Fibroblast of lung (primary cell): ENCODE measurements around the gene RETREG2. TPM values are rescaled to one million over a fixed set of nuclear protein-coding genes. Genes with fewer than 3 reads are reported as not detected.

Experiments used
- DNase-seq, 2 donors: peaks; one replicate each; pipeline versions ENCODE4 v3.0.0 to v3.0.0-alpha.2; 2010; ENCODE audit warnings: low read depth in 2 of 2
- H2AFZ ChIP-seq: 2 replicates; pipeline ENCODE4 v1.5.1; 2012; ENCODE audit warnings: low read length, control low read depth, inconsistent platforms
- H3K27ac ChIP-seq: 2 replicates; pipeline ENCODE4 v1.5.1; 2011; ENCODE audit warnings: low read length, control low read depth; ENCODE audit not compliant: insufficient read depth
- H3K27me3 ChIP-seq: 2 replicates; pipeline ENCODE4 v1.5.1; 2011; ENCODE audit warnings: mild to moderate bottlenecking, low read length; ENCODE audit not compliant: control insufficient read depth, insufficient read depth
- H3K36me3 ChIP-seq: 2 replicates; pipeline ENCODE4 v1.5.1; 2011; ENCODE audit warnings: low read length; ENCODE audit not compliant: control insufficient read depth, insufficient read depth
- H3K4me1 ChIP-seq: 2 replicates; pipeline ENCODE4 v1.5.1; 2011; ENCODE audit warnings: low read length; ENCODE audit not compliant: control insufficient read depth, insufficient read depth; ENCODE audit errors: extremely low read depth
- H3K4me2 ChIP-seq: 2 replicates; pipeline ENCODE4 v1.5.1; 2011; ENCODE audit warnings: low read length, control low read depth; ENCODE audit not compliant: insufficient read depth; ENCODE audit errors: extremely low read depth
- H3K4me3 ChIP-seq, 4 experiments: fragments of 200-600 bp in 1 of 4; sonication (generic) in 1 of 4; replicated peaks in 1 of 4; 2 replicates each; pipeline ENCODE4 v1.5.1; 2011 to 2016; ENCODE audit warnings: low read length in 4 of 4, low read depth in 3 of 4, mild to moderate bottlenecking in 3 of 4, control low read depth in 2 of 4, inconsistent platforms in 1 of 4, mixed read lengths in 1 of 4; ENCODE audit not compliant: insufficient read depth in 1 of 4; ENCODE audit errors: control extremely low read depth in 1 of 4
- H3K79me2 ChIP-seq: 2 replicates; pipeline ENCODE4 v1.5.1; 2012; ENCODE audit warnings: mild to moderate bottlenecking, low read length, inconsistent platforms; ENCODE audit not compliant: control insufficient read depth, insufficient read depth
- H3K9ac ChIP-seq: 2 replicates; pipeline ENCODE4 v1.5.1; 2011; ENCODE audit warnings: mild to moderate bottlenecking, low read length, control low read depth; ENCODE audit not compliant: insufficient read depth
- H3K9me3 ChIP-seq: 2 replicates; pipeline ENCODE4 v1.5.1; 2012; ENCODE audit warnings: low read depth, low read length; ENCODE audit not compliant: control insufficient read depth, insufficient read depth
- H4K20me1 ChIP-seq: 2 replicates; pipeline ENCODE4 v1.5.1; 2011; ENCODE audit warnings: low read length; ENCODE audit not compliant: control insufficient read depth, insufficient read depth; ENCODE audit errors: extremely low read depth
- CTCF ChIP-seq, 2 donors: IDR thresholded peaks in 1 of 2; conservative IDR thresholded peaks in 1 of 2; 1 replicate in 1 of 2; 2 replicates in 1 of 2; pipeline ENCODE4 v1.5.1; 2011 to 2012; ENCODE audit warnings: low read length in 2 of 2, control low read depth in 1 of 2, inconsistent platforms in 1 of 2, low read depth in 1 of 2, mild to moderate bottlenecking in 1 of 2
- EZH2 ChIP-seq: IDR thresholded peaks from 2 replicates; pipeline ENCODE4 v1.5.1; 2012; ENCODE audit warnings: low read length, control low read depth, mild to moderate bottlenecking; ENCODE audit errors: missing control alignments
- polyA plus RNA-seq, 2 donors: library from polyadenylated mRNA; depleted of rRNA in 1 of 2; stranded (reverse) in 1 of 2; unstranded in 1 of 2; fragments of >200 nt; gene quantifications; 2 replicates each; pipeline ENCODE4 v1.2.1, GENCODE V29; 2011 to 2012; ENCODE audit warnings: missing spikeins in 1 of 2
- total RNA-seq: library from RNA; depleted of rRNA; stranded (reverse); fragments of >200 nt; gene quantifications from 2 replicates; pipeline ENCODE4 v1.2.1, GENCODE V29; 2014

Gene RETREG2
- total and polyA plus RNA-seq, 2 donors (not counting 1 experiment from before 2014, with no cell fraction given) = 64.6 to 88.7 TPM

- TF ChIP-seq EZH2 (no peak), CTCF (conservative IDR thresholded peaks at IDR 0.05 in 1 of 2, IDR thresholded peaks at IDR 0.05 in 1 of 2; ENCODE audit: low read depth in 1 of 2, low read length in 2 of 2) (no peak)
- H2AFZ ChIP-seq = no peak within 1 kb of the TSS
- no peak within 1 kb of the TSS for H3K4me3 ChIP-seq
- no peak within 1 kb of the TSS for H3K9ac ChIP-seq
- peaks cover 13% of the 10 kb centered on the region for H3K36me3 ChIP-seq
- no peaks in the 10 kb centered on the region for H4K20me1 ChIP-seq
- H3K79me2 ChIP-seq = peaks cover 3% of the 10 kb centered on the region
- no peaks in the 10 kb centered on the region for H3K9me3 ChIP-seq
- H3K27ac ChIP-seq = no peak within 1 kb of the TSS
- no peak for DNase-seq
- H3K4me1 ChIP-seq = peaks cover 3% of the 10 kb centered on the region
- no peak within 1 kb of the TSS for H3K4me2 ChIP-seq
- no peaks in the 10 kb centered on the region for H3K27me3 ChIP-seq
Observed at GRCh38 chr2:219169930-219170654, 8.0 kb upstream of the RETREG2 start, which contains the start of gene SLC23A3. TSS of gene SLC23A3 (minus strand) at chr2:219170029. CDS start at chr2:219169984, 45 bp downstream.

GRCh38 chr2:219171231-219171651 lies 6.8 kb upstream of the RETREG2 start:
- Histone ChIP-seq H3K9me3 (no peaks in the 10 kb centered on the region), H3K4me2 (no peak overlapping the region), H4K20me1 (no peaks in the 10 kb centered on the region), H3K27ac (peak overlapping the region; percentile 73), H2AFZ (no peak overlapping the region), H3K79me2 (peaks cover 11% of the 10 kb centered on the region), H3K36me3 (peaks cover 13% of the 10 kb centered on the region), H3K9ac (no peak overlapping the region), H3K4me1 (peaks cover 6% of the 10 kb centered on the region), H3K4me3 (no peak overlapping the region), H3K27me3 (no peaks in the 10 kb centered on the region)
- DNase-seq = peak; percentile 78 to 84
- no peak for TF ChIP-seq EZH2
- peak; percentile 73 to 77 for TF ChIP-seq CTCF (conservative IDR thresholded peaks at IDR 0.05 in 1 of 2, IDR thresholded peaks at IDR 0.05 in 1 of 2; ENCODE audit: low read depth in 1 of 2, low read length in 2 of 2)

DNA sequence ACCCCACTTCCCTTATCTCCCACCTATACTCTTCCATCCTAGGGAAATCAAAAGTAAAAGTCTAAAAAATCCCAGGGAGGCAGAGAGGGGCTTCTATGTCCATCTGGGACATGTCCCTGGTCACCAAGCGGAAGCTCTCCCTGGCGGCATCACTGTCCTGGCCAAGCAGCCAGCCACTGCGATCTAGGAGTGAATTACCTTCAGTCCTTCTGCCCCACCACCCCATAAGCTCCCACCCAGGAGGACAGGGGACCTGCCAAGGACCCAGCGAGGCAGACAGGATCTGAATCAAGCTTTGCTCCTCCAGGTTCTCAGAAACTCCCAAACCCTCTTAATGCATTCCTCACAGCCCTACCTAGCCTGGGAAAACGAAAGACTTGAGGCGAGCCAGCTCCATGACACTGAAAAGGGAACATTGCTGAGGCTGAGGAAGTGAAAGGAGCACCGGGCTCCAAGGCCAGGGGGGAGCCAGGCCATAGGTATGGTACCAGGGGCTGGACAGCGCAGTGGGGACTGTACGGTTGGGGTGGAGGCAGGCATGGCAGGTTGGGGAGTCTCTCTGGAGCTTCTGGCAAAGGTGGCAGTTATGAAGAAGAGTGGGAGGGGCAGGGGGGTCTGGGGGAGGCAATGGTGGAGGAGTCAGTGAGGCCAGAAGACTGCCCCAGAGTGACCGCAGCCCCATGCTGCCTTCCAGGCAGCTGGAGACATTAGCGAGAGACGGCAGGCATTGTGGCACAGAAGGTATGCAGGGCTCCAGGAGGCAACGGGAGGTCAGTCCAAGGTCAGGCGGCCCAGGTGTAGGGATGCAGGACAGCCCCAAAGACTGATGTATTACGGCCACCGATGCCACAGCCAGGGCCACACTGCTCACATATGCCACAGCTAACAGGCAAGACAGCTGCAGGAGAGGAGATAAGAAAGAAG lies 5.6 kb upstream of the RETREG2 start:
- H3K27me3 ChIP-seq = no peaks in the 10 kb centered on the region
- H3K79me2 ChIP-seq = peaks cover 11% of the 10 kb centered on the region
- H3K4me3 ChIP-seq = no peak overlapping the region
- H3K27ac ChIP-seq = no peak overlapping the region
- no peaks in the 10 kb centered on the region for H3K9me3 ChIP-seq
- TF ChIP-seq CTCF (conservative IDR thresholded peaks at IDR 0.05 in 1 of 2, IDR thresholded peaks at IDR 0.05 in 1 of 2; ENCODE audit: low read depth in 1 of 2, low read length in 2 of 2) (no peak), EZH2 (no peak)
- no peak overlapping the region for H2AFZ ChIP-seq
- H4K20me1 ChIP-seq = no peaks in the 10 kb centered on the region
- H3K9ac ChIP-seq = no peak overlapping the region
- peaks cover 13% of the 10 kb centered on the region for H3K36me3 ChIP-seq
- no peak overlapping the region for H3K4me2 ChIP-seq
- DNase-seq = no peak
- peaks cover 6% of the 10 kb centered on the region for H3K4me1 ChIP-seq
